Astrocyte (in vitro differentiated cells and primary cell): Measurements from ENCODE around the gene NSL1. TPM values are rescaled to one million over a fixed set of nuclear protein-coding genes. Genes with fewer than 3 reads are reported as not detected.

Experiments
- DNase-seq: peaks from one replicate; pipeline ENCODE4 v3.0.0-alpha.2; 2010; ENCODE audit warnings: low read depth
- FAIRE-seq: peaks from 2 replicates; lab custom pipeline; 2011; peaks lifted over from hg19 to GRCh38; lab: Jason Lieb, UNC
- H2AFZ ChIP-seq: 2 replicates; pipeline ENCODE4 v1.6.0; 2012; ENCODE audit warnings: low read depth, low read length, inconsistent platforms
- H3K27ac ChIP-seq: 2 replicates; pipeline ENCODE4 v1.5.1; 2011; ENCODE audit warnings: low read depth, low read length, inconsistent platforms
- H3K27me3 ChIP-seq: 2 replicates; pipeline ENCODE4 v1.6.0; 2011; ENCODE audit warnings: low read length, inconsistent platforms; ENCODE audit not compliant: insufficient read depth
- H3K36me3 ChIP-seq: 2 replicates; pipeline ENCODE4 v1.5.1; 2011; ENCODE audit warnings: low read length, inconsistent platforms; ENCODE audit not compliant: insufficient read depth
- H3K4me1 ChIP-seq: 2 replicates; pipeline ENCODE4 v1.5.1; 2011; ENCODE audit warnings: low read length, inconsistent platforms; ENCODE audit not compliant: insufficient read depth
- H3K4me2 ChIP-seq: 2 replicates; pipeline ENCODE4 v1.6.0; 2012; ENCODE audit warnings: low read length, inconsistent platforms
- H3K4me3 ChIP-seq: 2 replicates; pipeline ENCODE4 v1.5.1; 2011; ENCODE audit warnings: low read depth, mild to moderate bottlenecking, low read length, inconsistent platforms; ENCODE audit not compliant: insufficient read depth
- H3K79me2 ChIP-seq: 2 replicates; pipeline ENCODE4 v1.6.0; 2012; ENCODE audit warnings: mild to moderate bottlenecking, low read length, inconsistent platforms; ENCODE audit not compliant: insufficient read depth
- H3K9ac ChIP-seq: 2 replicates; pipeline ENCODE4 v1.6.0; 2012; ENCODE audit warnings: mild to moderate bottlenecking, low read length, inconsistent platforms
- H3K9me3 ChIP-seq: 2 replicates; pipeline ENCODE4 v1.5.1; 2012; ENCODE audit warnings: low read depth, mild to moderate bottlenecking, low read length, inconsistent platforms; ENCODE audit not compliant: insufficient read depth
- H4K20me1 ChIP-seq: 2 replicates; pipeline ENCODE4 v1.6.0; 2012; ENCODE audit warnings: low read length, inconsistent platforms; ENCODE audit not compliant: insufficient read depth
- H3K27ac Mint-ChIP-seq: one replicate; pipeline ENCODE4 v1.8.0; 2021; ENCODE audit warnings: mild to moderate bottlenecking, mixed read lengths; ENCODE audit not compliant: unreplicated experiment
- H3K27me3 Mint-ChIP-seq: one replicate; pipeline ENCODE4 v1.8.0; 2021; ENCODE audit warnings: low read depth, mixed read lengths; ENCODE audit not compliant: unreplicated experiment
- H3K36me3 Mint-ChIP-seq: one replicate; pipeline ENCODE4 v1.8.0; 2021; ENCODE audit warnings: low read depth, mixed read lengths; ENCODE audit not compliant: unreplicated experiment
- H3K4me1 Mint-ChIP-seq: one replicate; pipeline ENCODE4 v1.8.0; 2021; ENCODE audit warnings: low read depth, mixed read lengths; ENCODE audit not compliant: unreplicated experiment
- H3K4me3 Mint-ChIP-seq: one replicate; pipeline ENCODE4 v1.8.0; 2021; ENCODE audit warnings: mild to moderate bottlenecking, moderate library complexity, mixed read lengths; ENCODE audit not compliant: unreplicated experiment
- H3K9me3 Mint-ChIP-seq: one replicate; pipeline ENCODE4 v1.8.0; 2021; ENCODE audit warnings: mild to moderate bottlenecking, mixed read lengths; ENCODE audit not compliant: unreplicated experiment
- CTCF ChIP-seq: IDR thresholded peaks from 2 replicates; pipeline ENCODE4 v1.5.1; 2011; ENCODE audit warnings: low read depth, mild to moderate bottlenecking, inconsistent platforms, low read length, moderate library complexity; ENCODE audit not compliant: insufficient read depth
- EZH2 ChIP-seq: IDR thresholded peaks from 2 replicates; pipeline ENCODE4 v1.6.1; 2012; ENCODE audit warnings: mild to moderate bottlenecking, low read length, inconsistent platforms; ENCODE audit not compliant: insufficient read depth
- total RNA-seq: library from RNA; stranded (reverse); gene quantifications from 2 replicates; pipeline ENCODE4 v1.2.1, GENCODE V29; 2021

Gene NSL1
- total RNA-seq, 1 donor from 2014 or later = 22.6 TPM

GRCh38 chr1:212773011-212773410, 18.6 kb downstream of the NSL1 start:
- H3K4me3 ChIP-seq = no peak overlapping the region
- H3K36me3 ChIP-seq = no peaks in the 10 kb centered on the region
- H3K27ac Mint-ChIP-seq = no peak overlapping the region
- H3K27ac ChIP-seq = no peak overlapping the region
- peaks cover 4% of the 10 kb centered on the region for H3K4me1 Mint-ChIP-seq
- H4K20me1 ChIP-seq = no peaks in the 10 kb centered on the region
- H3K4me2 ChIP-seq = no peak overlapping the region
- no peaks in the 10 kb centered on the region for H3K27me3 ChIP-seq
- FAIRE-seq = no peak
- TF ChIP-seq CTCF (no peak), EZH2 (no peak)
- H2AFZ ChIP-seq = no peak overlapping the region
- H3K4me3 Mint-ChIP-seq = no peak overlapping the region
- H3K27me3 Mint-ChIP-seq = no peaks in the 10 kb centered on the region
- no peaks in the 10 kb centered on the region for H3K9me3 ChIP-seq
- no peaks in the 10 kb centered on the region for H3K4me1 ChIP-seq
- no peak for DNase-seq
- H3K36me3 Mint-ChIP-seq = peaks cover 29% of the 10 kb centered on the region
- peaks cover 22% of the 10 kb centered on the region for H3K9me3 Mint-ChIP-seq
- peaks cover 11% of the 10 kb centered on the region for H3K79me2 ChIP-seq
- H3K9ac ChIP-seq = no peak overlapping the region

- H3K27ac Mint-ChIP-seq = no peak overlapping the region
- H3K36me3 Mint-ChIP-seq = peaks cover 29% of the 10 kb centered on the region
Observed at GRCh38 chr1:212771341-212771740, 20.2 kb downstream of the NSL1 start.

More at GRCh38 chr1:212771341-212771740, 20.2 kb downstream of the NSL1 start:
- H3K4me3 Mint-ChIP-seq = no peak overlapping the region
- Histone ChIP-seq H2AFZ (no peak overlapping the region), H3K79me2 (peaks cover 17% of the 10 kb centered on the region), H3K27ac (no peak overlapping the region), H4K20me1 (no peaks in the 10 kb centered on the region), H3K9me3 (no peaks in the 10 kb centered on the region), H3K9ac (no peak overlapping the region), H3K27me3 (no peaks in the 10 kb centered on the region), H3K4me2 (no peak overlapping the region), H3K36me3 (no peaks in the 10 kb centered on the region), H3K4me1 (no peaks in the 10 kb centered on the region), H3K4me3 (no peak overlapping the region)
- no peaks in the 10 kb centered on the region for H3K27me3 Mint-ChIP-seq
- DNase-seq = no peak
- peaks cover 4% of the 10 kb centered on the region for H3K4me1 Mint-ChIP-seq
- no peak for FAIRE-seq
- peaks cover 29% of the 10 kb centered on the region for H3K9me3 Mint-ChIP-seq
- TF ChIP-seq EZH2 = no peak
- no peak for TF ChIP-seq CTCF
